Measurements from ENCODE around the gene NLRP8. TPM values are rescaled to one million over a fixed set of nuclear protein-coding genes. Genes with fewer than 3 reads are reported as not detected.
"Not testable (repeated sequence)": the region's sequence is repeated elsewhere in the genome, so short reads cannot be mapped to it uniquely, and the experiment has no call there.

Gene NLRP8
- total RNA-seq, 6 experiments from 2014 or later: not detected

DNA sequence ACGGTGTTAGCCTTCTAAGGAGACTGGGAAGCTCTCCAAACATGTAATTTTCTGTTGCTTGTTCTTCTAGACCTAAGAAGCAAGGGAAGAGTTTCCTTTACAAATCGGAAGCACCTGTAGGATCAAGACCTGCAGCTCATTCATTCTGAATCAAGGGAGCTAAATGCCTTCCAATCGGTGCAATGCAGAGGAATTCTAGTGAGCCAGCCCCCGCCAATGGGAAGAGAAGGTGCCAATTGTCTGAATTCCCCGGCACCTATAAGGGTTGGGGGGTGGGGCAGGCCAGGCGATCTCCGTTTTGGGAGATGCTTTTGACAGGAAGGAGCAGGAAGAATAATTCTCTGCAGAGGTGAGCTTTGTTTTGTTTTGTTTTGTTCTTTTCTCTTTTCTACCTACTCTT is 8.4 kb upstream of the NLRP8 start:
- 35% methylated on average over 7 of the region's 7 CpGs for WGBS (ENCODE audit: insufficient coverage, low coverage, low lambda C conversion rate, missing lambda C conversion rate)
- DNase-seq (no peak), ATAC-seq (no peak)
- Histone ChIP-seq H3K27me3 (no peaks in the 10 kb centered on the region), H3K36me3 (no peaks in the 10 kb centered on the region), H3K4me3 (no peak overlapping the region), H3K9me3 (no peaks in the 10 kb centered on the region), H3K27ac (no peak overlapping the region), H3K4me1 (no peaks in the 10 kb centered on the region)
- intact Hi-C loops (cut with DNase I): no loop called here
- no peak for TF ChIP-seq POLR2A (IDR thresholded peaks at IDR 0.05)
- TF ChIP-seq, protein P1, sequence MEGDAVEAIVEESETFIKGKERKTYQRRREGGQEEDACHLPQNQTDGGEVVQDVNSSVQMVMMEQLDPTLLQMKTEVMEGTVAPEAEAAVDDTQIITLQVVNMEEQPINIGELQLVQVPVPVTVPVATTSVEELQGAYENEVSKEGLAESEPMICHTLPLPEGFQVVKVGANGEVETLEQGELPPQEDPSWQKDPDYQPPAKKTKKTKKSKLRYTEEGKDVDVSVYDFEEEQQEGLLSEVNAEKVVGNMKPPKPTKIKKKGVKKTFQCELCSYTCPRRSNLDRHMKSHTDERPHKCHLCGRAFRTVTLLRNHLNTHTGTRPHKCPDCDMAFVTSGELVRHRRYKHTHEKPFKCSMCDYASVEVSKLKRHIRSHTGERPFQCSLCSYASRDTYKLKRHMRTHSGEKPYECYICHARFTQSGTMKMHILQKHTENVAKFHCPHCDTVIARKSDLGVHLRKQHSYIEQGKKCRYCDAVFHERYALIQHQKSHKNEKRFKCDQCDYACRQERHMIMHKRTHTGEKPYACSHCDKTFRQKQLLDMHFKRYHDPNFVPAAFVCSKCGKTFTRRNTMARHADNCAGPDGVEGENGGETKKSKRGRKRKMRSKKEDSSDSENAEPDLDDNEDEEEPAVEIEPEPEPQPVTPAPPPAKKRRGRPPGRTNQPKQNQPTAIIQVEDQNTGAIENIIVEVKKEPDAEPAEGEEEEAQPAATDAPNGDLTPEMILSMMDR (IDR thresholded peaks at IDR 0.05): no peak

DNA sequence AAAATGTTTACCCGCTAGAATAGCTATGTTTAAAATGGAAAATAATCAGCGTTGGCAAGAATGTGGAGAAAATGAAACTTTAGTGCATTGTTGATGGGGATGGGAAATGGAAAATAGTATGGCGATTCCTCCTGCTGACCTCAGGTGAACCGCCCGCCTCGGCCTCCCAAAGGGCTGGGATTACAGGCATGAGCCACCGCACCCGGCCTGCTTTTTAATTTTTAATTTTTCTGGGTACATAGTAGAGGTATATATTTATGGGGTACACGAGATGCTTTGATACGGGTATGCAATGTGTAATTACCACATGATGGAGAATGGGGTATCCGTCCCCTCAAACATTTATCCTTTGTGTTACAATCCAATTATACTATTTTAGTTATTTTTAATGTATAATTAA is 7.3 kb upstream of the NLRP8 start:
- 70% methylated on average over 8 of the region's 11 CpGs for WGBS (ENCODE audit: insufficient coverage, low coverage, low lambda C conversion rate, missing lambda C conversion rate)
- Histone ChIP-seq H3K4me1 (no peaks in the 10 kb centered on the region), H3K9me3 (no peaks in the 10 kb centered on the region), H3K36me3 (no peaks in the 10 kb centered on the region), H3K4me3 (no peak overlapping the region), H3K27me3 (no peaks in the 10 kb centered on the region), H3K27ac (no peak overlapping the region)
- intact Hi-C loops (cut with DNase I): no loop called here
- TF ChIP-seq POLR2A (IDR thresholded peaks at IDR 0.05): no peak
- TF ChIP-seq, protein P1 (IDR thresholded peaks at IDR 0.05): no peak
- ATAC-seq: no peak
- no peak for DNase-seq

DNA sequence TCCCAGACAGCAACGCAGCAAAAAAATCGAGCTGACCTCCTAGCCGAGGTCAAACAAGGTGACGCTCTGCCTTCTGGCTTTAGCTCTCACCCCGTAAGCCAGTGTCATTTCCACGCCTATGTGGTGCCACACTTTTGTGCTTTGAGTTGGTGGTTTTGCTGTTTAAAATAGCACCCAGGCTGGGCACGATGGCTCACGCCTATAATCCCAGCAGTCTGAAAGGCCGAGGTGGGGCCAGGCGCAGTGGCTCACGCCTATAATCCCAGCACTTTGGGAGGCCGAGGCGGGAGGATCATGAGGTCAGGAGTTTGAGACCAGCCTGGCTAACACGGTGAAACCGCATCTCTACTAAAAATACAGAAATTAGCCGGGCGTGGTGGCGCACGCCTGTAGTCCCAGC is 2.9 kb downstream of the NLRP8 start:
- intact Hi-C loops (cut with DNase I); H3K9me3 ChIP-seq; DNase-seq; ATAC-seq; H3K27ac ChIP-seq; H3K4me3 ChIP-seq; H3K36me3 ChIP-seq; H3K4me1 ChIP-seq; H3K27me3 ChIP-seq: not testable (repeated sequence)
- 74% methylated on average over 13 of the region's 19 CpGs for WGBS (ENCODE audit: insufficient coverage, low coverage, low lambda C conversion rate, missing lambda C conversion rate)

GRCh38 chr19:55956431-55956830 is 8.8 kb downstream of the NLRP8 start:
- Histone ChIP-seq H3K36me3 (no peaks in the 10 kb centered on the region), H3K4me1 (no peaks in the 10 kb centered on the region), H3K27me3 (no peaks in the 10 kb centered on the region), H3K4me3 (no peak overlapping the region), H3K9me3 (no peaks in the 10 kb centered on the region), H3K27ac (no peak overlapping the region)
- TF ChIP-seq POLR2A (IDR thresholded peaks at IDR 0.05): no peak
- 78% methylated on average over 7 of the region's 7 CpGs for WGBS (ENCODE audit: insufficient coverage, low coverage, low lambda C conversion rate, missing lambda C conversion rate)
- DNase-seq (no peak), ATAC-seq (no peak)
- intact Hi-C loops (cut with DNase I): no loop called here

DNA sequence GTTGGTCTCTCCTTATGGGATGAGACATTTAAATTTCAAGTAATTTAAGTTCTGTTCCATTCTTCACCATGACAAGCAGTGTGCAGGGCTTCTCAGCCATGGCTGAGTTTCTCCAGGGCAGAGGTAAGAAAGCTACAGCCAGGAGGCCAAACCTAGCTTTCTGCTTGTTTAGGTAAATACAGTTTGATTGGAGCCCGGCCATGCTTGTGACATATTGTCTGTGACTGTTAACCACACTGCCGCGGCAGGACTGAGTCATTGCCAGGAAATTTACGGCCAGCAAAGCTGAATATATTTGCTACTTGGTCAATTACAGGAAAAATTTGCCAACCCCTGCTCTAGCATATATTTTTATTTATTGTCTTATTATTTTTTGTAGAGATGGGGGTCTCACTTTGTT is 10.7 kb downstream of the NLRP8 start:
- no peak for DNase-seq
- H3K4me3 ChIP-seq: no peak overlapping the region
- H3K36me3 ChIP-seq: no peaks in the 10 kb centered on the region
- H3K27ac ChIP-seq: no peak overlapping the region
- TF ChIP-seq, protein P1 (IDR thresholded peaks at IDR 0.05): no peak
- TF ChIP-seq POLR2A (IDR thresholded peaks at IDR 0.05): no peak
- 52% methylated on average over 4 of the region's 4 CpGs for WGBS (ENCODE audit: insufficient coverage, low coverage, low lambda C conversion rate, missing lambda C conversion rate)
- H3K27me3 ChIP-seq: no peaks in the 10 kb centered on the region
- H3K9me3 ChIP-seq: no peaks in the 10 kb centered on the region
- intact Hi-C loops (cut with DNase I): no loop called here
- no peak for ATAC-seq
- H3K4me1 ChIP-seq: no peaks in the 10 kb centered on the region

Data from right lobe of liver (tissue), 6 donors.